Right atrium auricular region (tissue), 2 donors: ENCODE results near the gene MICAL3. TPM values are rescaled to one million over a fixed set of nuclear protein-coding genes. Genes with fewer than 3 reads are reported as not detected.

ENCODE experiments used
- DNase-seq: peaks from one replicate; pipeline ENCODE4 v3.0.0-alpha.2; 2019; ENCODE audit warnings: low spot score
- H3K27ac ChIP-seq, 2 donors: fragments of 200-600 bp; sonication (generic); 1 replicate in 1 of 2; 2 replicates in 1 of 2; pipeline ENCODE4 v1.5.1; 2016 to 2019
- H3K27me3 ChIP-seq, 2 donors: fragments of 200-600 bp; sonication (generic); one replicate each; pipeline versions ENCODE4 v1.5.1 to v1.6.0; 2017 to 2019
- H3K36me3 ChIP-seq: fragments of 200-600 bp; sonication (generic); one replicate; pipeline ENCODE4 v1.5.1; 2016
- H3K4me1 ChIP-seq, 2 donors: fragments of 200-600 bp; sonication (generic); one replicate each; pipeline versions ENCODE4 v1.5.1 to v1.6.0; 2017 to 2019
- H3K4me3 ChIP-seq, 2 donors: fragments of 200-600 bp; sonication (generic); 1 replicate in 1 of 2; 2 replicates in 1 of 2; pipeline ENCODE4 v1.5.1; 2017 to 2019; ENCODE audit warnings: mild to moderate bottlenecking in 1 of 2, moderate library complexity in 1 of 2
- H3K9me3 ChIP-seq, 2 donors: fragments of 200-600 bp; sonication (generic); one replicate each; pipeline ENCODE4 v1.5.1; 2019
- CTCF ChIP-seq, 2 donors: fragments of 200-600 bp; sonication (generic); IDR thresholded peaks; one replicate each; pipeline ENCODE4 v1.5.1; 2019; ENCODE audit warnings: antibody characterized with exemption in 2 of 2
- total RNA-seq, 2 donors: library from RNA; depleted of rRNA; stranded (reverse); fragments of >200 nt; gene quantifications; one replicate each; pipeline ENCODE4 v1.1.0, GENCODE V29; 2016

The MICAL3 gene
- total RNA-seq, 2 donors from 2014 or later = 42.5 to 45.1 TPM

- Histone ChIP-seq H3K4me3 (no peak overlapping the region), H3K27me3 (no peaks in the 10 kb centered on the region), H3K27ac (peak overlapping the region; percentile 87 to 94), H3K4me1 (peaks cover 0 to 78% of the 10 kb centered on the region in 2 donors), H3K36me3 (no peaks in the 10 kb centered on the region), H3K9me3 (no peaks in the 10 kb centered on the region)
- TF ChIP-seq CTCF (IDR thresholded peaks at IDR 0.05) = no peak
- DNase-seq = no peak
Measured at GRCh38 chr22:17912945-17913721, 111.2 kb downstream of the MICAL3 start.

GRCh38 chr22:17911887-17912286 is 112.5 kb downstream of the MICAL3 start:
- H3K27ac ChIP-seq = peak overlapping the region; percentile 87 to 94
- TF ChIP-seq CTCF (IDR thresholded peaks at IDR 0.05) = no peak
- no peaks in the 10 kb centered on the region for H3K27me3 ChIP-seq
- DNase-seq = no peak
- H3K4me3 ChIP-seq = no peak overlapping the region
- no peaks in the 10 kb centered on the region for H3K9me3 ChIP-seq
- H3K4me1 ChIP-seq = peaks cover 0 to 78% of the 10 kb centered on the region in 2 donors
- peaks cover 3% of the 10 kb centered on the region for H3K36me3 ChIP-seq

GRCh38 chr22:17911312-17911705 is 113.1 kb downstream of the MICAL3 start:
- H3K9me3 ChIP-seq = no peaks in the 10 kb centered on the region
- H3K27me3 ChIP-seq = no peaks in the 10 kb centered on the region
- H3K27ac ChIP-seq = peak overlapping the region; percentile 87 to 94
- H3K4me1 ChIP-seq = peaks cover 0 to 77% of the 10 kb centered on the region in 2 donors
- TF ChIP-seq CTCF (IDR thresholded peaks at IDR 0.05) = no peak
- no peak for DNase-seq
- peaks cover 9% of the 10 kb centered on the region for H3K36me3 ChIP-seq
- H3K4me3 ChIP-seq = no peak overlapping the region

GRCh38 chr22:17910561-17911311 is 113.6 kb downstream of the MICAL3 start:
- no peaks in the 10 kb centered on the region for H3K27me3 ChIP-seq
- H3K9me3 ChIP-seq = no peaks in the 10 kb centered on the region
- DNase-seq = peak; percentile 85
- TF ChIP-seq CTCF (IDR thresholded peaks at IDR 0.05) = peak in 1 of 2 donors; percentile 68
- peaks cover 15% of the 10 kb centered on the region for H3K36me3 ChIP-seq
- peak overlapping the region in 1 of 2 donors; percentile 3 for H3K4me3 ChIP-seq
- H3K4me1 ChIP-seq = peaks cover 0 to 74% of the 10 kb centered on the region in 2 donors
- H3K27ac ChIP-seq = peak overlapping the region; percentile 87 to 94

- Histone ChIP-seq H3K9me3 (no peaks in the 10 kb centered on the region), H3K27me3 (no peaks in the 10 kb centered on the region), H3K27ac (peak overlapping the region; percentile 87 to 94), H3K36me3 (peaks cover 37% of the 10 kb centered on the region), H3K4me1 (peaks cover 0 to 80% of the 10 kb centered on the region in 2 donors), H3K4me3 (no peak overlapping the region)
- DNase-seq = no peak
- TF ChIP-seq CTCF (IDR thresholded peaks at IDR 0.05) = no peak
Measured at GRCh38 chr22:17907748-17908051, 116.7 kb downstream of the MICAL3 start.
